ENCODE results near the gene NAT14.

- TF ChIP-seq SP1 (IDR thresholded peaks at IDR 0.05) (no peak), SUZ12 (IDR thresholded peaks at IDR 0.05) (no peak), ZNF384 (IDR thresholded peaks at IDR 0.05) (no peak), L3MBTL2 (conservative IDR thresholded peaks at IDR 0.05) (no peak), LEF1 (IDR thresholded peaks at IDR 0.05; ENCODE audit: borderline replicate concordance) (no peak), NFRKB (IDR thresholded peaks at IDR 0.05) (no peak), TARDBP (IDR thresholded peaks at IDR 0.05) (no peak), FOXM1 (IDR thresholded peaks at IDR 0.05; ENCODE audit: borderline replicate concordance) (no peak), HDGF (IDR thresholded peaks at IDR 0.05; ENCODE audit: borderline replicate concordance) (no peak), BHLHE40 (IDR thresholded peaks at IDR 0.05; ENCODE audit: borderline replicate concordance) (no peak), FOXK2 (IDR thresholded peaks at IDR 0.05) (no peak)
- TF ChIP-seq, protein P1, sequence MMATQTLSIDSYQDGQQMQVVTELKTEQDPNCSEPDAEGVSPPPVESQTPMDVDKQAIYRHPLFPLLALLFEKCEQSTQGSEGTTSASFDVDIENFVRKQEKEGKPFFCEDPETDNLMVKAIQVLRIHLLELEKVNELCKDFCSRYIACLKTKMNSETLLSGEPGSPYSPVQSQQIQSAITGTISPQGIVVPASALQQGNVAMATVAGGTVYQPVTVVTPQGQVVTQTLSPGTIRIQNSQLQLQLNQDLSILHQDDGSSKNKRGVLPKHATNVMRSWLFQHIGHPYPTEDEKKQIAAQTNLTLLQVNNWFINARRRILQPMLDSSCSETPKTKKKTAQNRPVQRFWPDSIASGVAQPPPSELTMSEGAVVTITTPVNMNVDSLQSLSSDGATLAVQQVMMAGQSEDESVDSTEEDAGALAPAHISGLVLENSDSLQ (IDR thresholded peaks at IDR 0.05) = no peak
These were observed 50.4 kb downstream of the NAT14 start for GRCh38 chr19:55535173-55535964.

Data from HEK293T (cell line).